HCT116 (cell line): Measurements from ENCODE around the gene GIMAP6. TPM values are rescaled to one million over a fixed set of nuclear protein-coding genes. Genes with fewer than 3 reads are reported as not detected.
"Not testable (repeated sequence)": the region's sequence is repeated elsewhere in the genome, so short reads cannot be mapped to it uniquely, and the experiment has no call there.

Source experiments
- ATAC-seq: fragments of 200-7000 bp; cut with Tn5 transposase; 2 replicates; pipeline ENCODE4 v1.9.1; 2020; ENCODE audit warnings: mild to moderate bottlenecking, moderate library complexity
- BruUV-seq: library from RNA; stranded (reverse); fragments of 400-500 nt; replicated peaks from 2 replicates; lab custom pipeline; 2021; lab: Mats Ljungman, UMichigan
- CTCF ChIA-PET: fragments of 300-600 bp; sonication (Branson Sonifier 250); formaldehyde crosslinking; loops from one replicate; lab custom pipeline; 2021; ENCODE audit warnings: antibody characterized with exemption; lab: Charles Lee
- POLR2A ChIA-PET: fragments of 300-600, 350-600 bp; sonication (Branson Sonifier 250); formaldehyde crosslinking; loops from one replicate; lab custom pipeline; 2021; ENCODE audit warnings: antibody characterized with exemption; lab: Charles Lee
- RAD21 ChIA-PET, 2 experiments: fragments of 300-600 bp; sonication (Branson Sonifier 250); formaldehyde crosslinking; loops; one replicate each; lab custom pipeline; 2023; ENCODE audit warnings: low total read pairs in 2 of 2; ENCODE audit not compliant: uncharacterized antibody in 2 of 2, unreplicated experiment in 2 of 2, low non-redundant PET in 1 of 2; lab: Charles Lee
- DNase-seq: peaks from one replicate; pipeline ENCODE4 v3.0.0-alpha.2; 2010; ENCODE audit warnings: low read depth, low spot score
- H2AFZ ChIP-seq: fragments of 200-600 bp; shearing (Covaris generic), sonication (generic); 2 replicates; pipeline ENCODE4 v1.6.1; 2017; ENCODE audit warnings: low read depth, mixed run types, mixed read lengths, antibody characterized with exemption, low read length; ENCODE audit not compliant: poor library complexity, severe bottlenecking
- H3K27ac ChIP-seq: 2 replicates; pipeline ENCODE4 v1.5.1; 2012; ENCODE audit warnings: low read depth, low read length
- H3K27me3 ChIP-seq: fragments of 200-600 bp; sonication (generic); 2 replicates; pipeline ENCODE4 v1.6.1; 2016; ENCODE audit warnings: mixed run types, low read length, mixed read lengths; ENCODE audit not compliant: insufficient read depth
- H3K36me3 ChIP-seq, 2 experiments: fragments of 200-500 bp in 1 of 2; fragments of 200-600 bp in 1 of 2; sonication (Bioruptor generic) in 1 of 2; sonication (generic) in 1 of 2; 2 replicates each; pipeline versions ENCODE4 v1.5.1 to v1.6.1; 2014 to 2016; ENCODE audit warnings: low read length in 2 of 2, inconsistent platforms in 1 of 2, mixed read lengths in 1 of 2, mixed run types in 1 of 2; ENCODE audit not compliant: insufficient read depth in 2 of 2, control insufficient read depth in 1 of 2
- H3K4me1 ChIP-seq, 2 experiments: fragments of 200-600 bp in 1 of 2; sonication (generic) in 1 of 2; 2 replicates each; pipeline versions ENCODE4 v1.5.1 to v1.6.1; 2012 to 2017; ENCODE audit warnings: low read length in 2 of 2, inconsistent platforms in 1 of 2, mild to moderate bottlenecking in 1 of 2, mixed read lengths in 1 of 2, mixed run types in 1 of 2, moderate library complexity in 1 of 2; ENCODE audit not compliant: insufficient read depth in 2 of 2, control insufficient read depth in 1 of 2
- H3K4me2 ChIP-seq: fragments of 200-600 bp; sonication (generic); 2 replicates; pipeline ENCODE4 v1.6.1; 2017; ENCODE audit warnings: mixed run types, low read length, mixed read lengths
- H3K4me3 ChIP-seq, 2 experiments: fragments of 200-600 bp in 1 of 2; sonication (generic) in 1 of 2; replicated peaks in 1 of 2; 2 replicates each; pipeline ENCODE4 v1.5.1; 2011 to 2016; ENCODE audit warnings: low read length in 2 of 2, control low read depth in 1 of 2, low read depth in 1 of 2, mild to moderate bottlenecking in 1 of 2, mixed read lengths in 1 of 2, mixed run types in 1 of 2
- H3K79me2 ChIP-seq: fragments of 200-600 bp; sonication (generic); 2 replicates; pipeline ENCODE4 v1.6.1; 2017; ENCODE audit warnings: mild to moderate bottlenecking, mixed run types, low read length, moderate library complexity, mixed read lengths; ENCODE audit not compliant: insufficient read depth
- H3K9ac ChIP-seq: fragments of 200-600 bp; sonication (generic); 2 replicates; pipeline ENCODE4 v1.6.1; 2016; ENCODE audit warnings: low read length, mixed read lengths
- H3K9me2 ChIP-seq: fragments of 200-600 bp; sonication (generic), shearing (Covaris generic); 2 replicates; pipeline ENCODE4 v1.6.1; 2017; ENCODE audit warnings: mixed run types, mild to moderate bottlenecking, moderate library complexity; ENCODE audit not compliant: insufficient read depth
- H3K9me3 ChIP-seq, 2 experiments: fragments of 200-500 bp in 1 of 2; fragments of 200-600 bp in 1 of 2; sonication (Bioruptor generic) in 1 of 2; sonication (generic) in 1 of 2; 2 replicates each; pipeline ENCODE4 v1.6.1; 2014 to 2017; ENCODE audit warnings: low read length in 2 of 2, mixed read lengths in 2 of 2, inconsistent platforms in 1 of 2, low read depth in 1 of 2, mild to moderate bottlenecking in 1 of 2, mixed run types in 1 of 2, moderate library complexity in 1 of 2; ENCODE audit not compliant: control insufficient read depth in 1 of 2, insufficient read depth in 1 of 2
- H4K20me1 ChIP-seq: fragments of 200-600 bp; sonication (generic), shearing (Covaris generic); 2 replicates; pipeline ENCODE4 v1.6.1; 2017; ENCODE audit warnings: mixed run types, mild to moderate bottlenecking, moderate library complexity; ENCODE audit not compliant: insufficient read depth
- intact Hi-C: fragments of 100-400 bp; cut with micrococcal nuclease; formaldehyde crosslinking; loops from 2 replicates; pipeline ENCODE4 v1.10.0; 2022
- total RNA-seq: library from RNA; stranded (reverse); gene quantifications from one replicate; pipeline ENCODE4 v1.2.1, GENCODE V29; 2021; ENCODE audit not compliant: unreplicated experiment

Gene GIMAP6
- total RNA-seq, 1 experiment from 2014 or later = 0.12 TPM

DNA sequence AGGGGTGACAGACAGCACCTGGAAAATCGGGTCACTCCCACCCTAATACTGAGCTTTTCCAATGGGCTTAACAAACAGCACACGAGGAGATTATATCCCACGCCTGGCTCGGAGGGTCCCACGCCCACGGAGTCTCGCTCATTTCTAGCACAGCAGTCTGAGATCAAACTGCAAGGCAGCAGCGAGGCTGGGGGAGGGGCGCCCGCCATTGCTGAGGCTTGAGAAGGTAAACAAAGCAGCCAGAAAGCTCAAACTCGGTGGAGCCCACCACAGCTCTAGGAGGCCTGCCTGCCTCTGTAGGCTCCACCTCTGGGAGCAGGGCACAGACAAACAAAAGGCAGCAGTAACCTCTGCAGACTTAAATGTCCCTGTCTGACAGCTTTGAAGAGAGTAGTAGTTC is 46.4 kb upstream of the GIMAP6 start:
- CTCF ChIA-PET, RAD21 ChIA-PET, intact Hi-C loops: not testable (repeated sequence)

DNA sequence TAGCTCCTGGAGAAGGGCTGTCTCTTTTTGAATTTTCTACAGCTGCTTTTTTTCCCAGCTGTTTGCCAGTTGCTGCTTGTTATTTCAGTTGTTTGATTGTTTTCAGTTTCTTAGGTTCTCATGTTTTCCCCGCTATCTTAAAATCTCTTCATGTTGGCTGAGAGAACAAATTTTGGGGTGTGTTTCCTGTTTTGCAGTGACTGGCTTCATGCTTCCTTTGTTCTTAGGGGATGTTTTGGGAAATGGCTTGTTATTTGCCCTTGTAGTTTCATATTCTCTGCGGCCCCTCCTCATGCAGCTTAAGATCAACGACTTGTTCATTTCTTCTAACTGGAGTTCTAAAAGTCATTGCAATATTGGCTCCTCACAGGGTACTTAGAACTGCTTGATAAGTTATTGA is 44.7 kb upstream of the GIMAP6 start:
- POLR2A ChIA-PET, H3K9me3 ChIP-seq, DNase-seq, RAD21 ChIA-PET, H3K79me2 ChIP-seq, H3K27ac ChIP-seq, H3K9ac ChIP-seq, CTCF ChIA-PET, H3K27me3 ChIP-seq, H4K20me1 ChIP-seq, BruUV-seq, H3K4me3 ChIP-seq, H3K4me1 ChIP-seq, H3K4me2 ChIP-seq, H2AFZ ChIP-seq, H3K36me3 ChIP-seq, H3K9me2 ChIP-seq, intact Hi-C loops, ATAC-seq: not testable (repeated sequence)

More for the DNA sequence above, 46.4 kb upstream of the GIMAP6 start:
- H3K9me3 ChIP-seq, DNase-seq, H4K20me1 ChIP-seq, BruUV-seq, H3K79me2 ChIP-seq, H3K27me3 ChIP-seq, H3K36me3 ChIP-seq, H3K9ac ChIP-seq, H3K4me2 ChIP-seq, POLR2A ChIA-PET, ATAC-seq, H2AFZ ChIP-seq, H3K9me2 ChIP-seq, H3K4me3 ChIP-seq, H3K4me1 ChIP-seq, H3K27ac ChIP-seq: not testable (repeated sequence)

DNA sequence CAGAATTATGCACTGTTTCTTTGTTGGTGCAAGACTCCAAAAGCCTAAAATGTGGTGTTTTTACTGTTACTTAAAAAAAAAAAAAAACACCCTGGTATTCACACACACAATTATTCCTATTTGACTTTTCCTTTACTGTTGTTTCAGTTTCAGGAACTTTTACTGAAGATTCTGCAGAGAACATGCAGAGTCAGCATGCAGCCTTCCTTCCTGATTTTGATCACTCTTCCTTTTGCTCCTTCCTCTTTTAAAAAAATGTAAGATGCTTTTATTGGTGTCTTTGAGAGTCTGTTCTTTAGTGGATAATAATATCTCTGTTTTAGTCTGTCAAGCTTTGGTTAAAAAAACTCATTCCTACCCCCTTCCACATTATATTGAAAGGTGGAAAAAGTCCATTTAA is 44.1 kb upstream of the GIMAP6 start:
- not testable (repeated sequence) for ATAC-seq, DNase-seq

More for the DNA sequence above, 44.1 kb upstream of the GIMAP6 start:
- H4K20me1 ChIP-seq, H3K9me2 ChIP-seq, H3K4me3 ChIP-seq, H3K27ac ChIP-seq, H3K36me3 ChIP-seq, H3K9ac ChIP-seq, H3K4me2 ChIP-seq, RAD21 ChIA-PET, H3K4me1 ChIP-seq, H3K9me3 ChIP-seq, intact Hi-C loops, H3K79me2 ChIP-seq, POLR2A ChIA-PET, CTCF ChIA-PET, H3K27me3 ChIP-seq, H2AFZ ChIP-seq, BruUV-seq: not testable (repeated sequence)
